ENCODE results near the gene CAPN15. TPM values are rescaled to one million over a fixed set of nuclear protein-coding genes. Genes with fewer than 3 reads are reported as not detected.
A peak's percentile ranks its signal among the peaks of the same experiment; 100 is the strongest.

The CAPN15 gene
- total and polyA plus RNA-seq, 7 experiments from 2014 or later, result 3.2 to 89.8 (median 52.8) TPM

DNA sequence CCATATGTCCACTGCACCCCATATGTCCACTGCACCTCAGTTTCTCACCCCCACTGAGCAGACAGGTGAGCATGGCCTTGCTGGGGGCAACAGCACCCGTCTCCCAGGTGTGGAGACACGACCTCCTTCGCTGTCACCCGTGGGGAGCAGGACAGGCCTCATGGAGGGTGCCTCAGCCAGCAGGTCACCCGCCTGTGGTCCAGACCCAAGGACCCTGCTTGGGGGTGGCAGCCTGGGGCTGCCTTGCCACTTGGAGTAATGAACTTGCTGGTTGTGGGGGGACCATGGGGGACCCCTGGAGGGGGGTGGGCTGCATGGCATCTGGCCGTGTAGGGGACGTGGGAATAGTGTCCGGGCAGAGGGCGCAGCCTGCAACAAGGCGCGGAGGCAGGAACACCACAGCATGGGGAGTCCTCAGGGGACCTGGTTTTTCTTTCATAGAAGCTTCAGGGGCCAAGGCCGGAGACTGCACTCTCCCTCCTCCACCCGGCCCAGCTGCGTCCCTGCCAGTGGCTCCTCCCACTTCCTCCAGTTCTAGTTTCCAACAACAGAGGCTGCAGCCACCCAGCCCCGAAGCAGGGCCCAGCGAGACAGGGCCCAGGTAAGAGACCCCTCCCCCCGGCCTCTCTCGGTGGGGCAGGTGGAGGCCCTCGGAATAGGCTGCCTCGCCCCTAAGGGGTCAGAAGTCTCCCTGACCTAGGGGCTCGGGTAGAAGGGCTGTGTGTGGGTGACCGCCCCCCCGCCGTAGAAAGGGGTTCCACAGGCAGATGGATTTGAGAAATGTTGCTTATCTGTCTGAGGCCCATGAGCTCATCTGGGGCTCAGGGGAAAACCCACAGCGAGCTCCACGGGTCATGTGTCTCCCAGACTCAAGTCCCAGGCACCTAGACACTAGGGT, 39.2 kb downstream of the CAPN15 start, which contains the start of gene NHLRC4:
TSS of gene NHLRC4 (plus strand) at position 531 of the 898 bp plus-strand sequence. CDS start 1,043 bp downstream, outside the sequence.
- H3K27me3 Mint-ChIP-seq, result peaks cover 0 to 8% (median 7%) of the 10 kb centered on the region in 5 donors
- peaks cover 0 to 8% (median 0%) of the 10 kb centered on the region in 11 donors for H3K9me3 Mint-ChIP-seq
- ATAC-seq (peak; percentile 47), DNase-seq (peak in 8 of 9 donors; percentile 19 to 64 (median 52))
- POLR2A ChIA-PET, result interaction anchor here (0.9 to 3.8 kb wide), 4 partner anchors 21 to 117 kb away, joined by 3 to 19 read pairs (median 4); partner anchors contain the start of gene METTL26
- no peaks in the 10 kb centered on the region for H3K36me3 Mint-ChIP-seq
- H3K27ac Mint-ChIP-seq, result peak within 1 kb of the TSS; percentile 54 to 89 (median 83)
- no peaks in the 10 kb centered on the region for H3K9me3 ChIP-seq (ENCODE audit: control insufficient read depth in 2 of 3, low read length in 3 of 3)
- H3K36me3 ChIP-seq (ENCODE audit: control insufficient read depth in 2 of 3, insufficient read depth in 3 of 3, low read length in 3 of 3), result no peaks in the 10 kb centered on the region
- peak within 1 kb of the TSS; percentile 68 to 86 (median 76) for H3K4me3 Mint-ChIP-seq
- H3K27ac ChIP-seq (ENCODE audit: low read depth, low read length), result peak within 1 kb of the TSS; percentile 73
- intact Hi-C loops (cut with micrococcal nuclease), result loop anchor here (5.0 kb wide), 2 partner anchors 71 to 164 kb away; partner anchors contain the start of genes DECR2 (in 1 of the 2) and METTL26 (in 1 of the 2)
- H3K4me3 ChIP-seq (ENCODE audit: low read length), result peak within 1 kb of the TSS; percentile 53
- no peaks in the 10 kb centered on the region for H3K27me3 ChIP-seq (ENCODE audit: control insufficient read depth in 2 of 2, insufficient read depth in 2 of 2, low read length in 2 of 2)
- CTCF ChIA-PET, result interaction anchor here (0.6 to 0.7 kb wide), 2 partner anchors 391 to 960 kb away, joined by 3 read pairs; no protein-coding TSS in a partner anchor
- H3K4me1 Mint-ChIP-seq, result peaks cover 10 to 42% (median 28%) of the 10 kb centered on the region in 7 donors
- peaks cover 13 to 32% of the 10 kb centered on the region in 2 donors for H3K4me1 ChIP-seq (ENCODE audit: control insufficient read depth in 2 of 2, insufficient read depth in 2 of 2, low read length in 2 of 2)

DNA sequence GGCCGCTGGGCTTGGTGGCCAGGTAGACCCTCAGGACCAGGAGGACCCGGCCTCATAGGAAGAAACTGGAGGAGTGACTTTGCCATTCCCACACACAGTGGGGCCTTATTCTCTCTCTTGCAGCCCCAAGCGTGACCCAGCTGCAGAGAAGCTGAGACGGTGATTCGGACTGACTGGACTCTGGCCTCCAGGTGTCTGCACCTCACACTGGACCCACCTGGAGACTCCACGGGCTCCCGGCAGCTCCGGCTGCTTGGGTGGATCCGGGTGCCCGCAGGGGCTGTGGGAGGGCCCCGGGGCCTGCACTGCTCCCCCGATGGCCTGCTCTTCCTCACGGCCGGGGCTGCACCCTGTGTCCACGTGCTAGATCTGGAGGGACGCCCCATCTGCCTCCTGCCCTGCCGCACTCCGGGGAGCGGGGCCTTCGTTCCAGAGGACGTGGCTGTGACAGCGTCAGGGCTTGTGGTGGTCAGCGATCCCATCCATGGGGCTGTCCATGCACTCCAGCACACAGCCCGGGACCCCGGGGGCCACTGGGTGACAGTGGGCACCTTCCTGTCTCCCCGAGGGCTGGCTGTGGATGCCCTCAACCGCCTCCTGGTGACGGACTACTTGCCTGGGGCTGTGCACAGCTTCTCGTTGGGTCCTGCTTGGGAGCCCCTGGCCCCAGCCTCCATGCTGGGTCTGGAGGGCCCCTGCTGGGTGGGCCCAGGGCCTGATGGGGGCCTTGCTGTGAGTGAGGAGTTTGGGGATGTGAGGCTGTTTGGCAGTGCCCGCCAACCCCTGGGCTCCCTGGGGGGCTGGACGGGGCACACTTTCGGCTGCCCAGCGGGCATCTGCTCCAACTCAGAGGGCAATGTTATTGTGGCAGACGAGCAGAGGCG, 40.1 kb downstream of the CAPN15 start:
- intact Hi-C loops (cut with micrococcal nuclease), result loop anchor here (2.0 to 5.0 kb wide), 3 partner anchors 39 to 165 kb away; partner anchors contain the start of genes DECR2 (in 1 of the 2) and METTL26 (in 1 of the 2)
- no peak for DNase-seq
- H3K4me1 ChIP-seq (ENCODE audit: control insufficient read depth in 2 of 2, insufficient read depth in 2 of 2, low read length in 2 of 2), result peaks cover 13 to 32% of the 10 kb centered on the region in 2 donors

DNA sequence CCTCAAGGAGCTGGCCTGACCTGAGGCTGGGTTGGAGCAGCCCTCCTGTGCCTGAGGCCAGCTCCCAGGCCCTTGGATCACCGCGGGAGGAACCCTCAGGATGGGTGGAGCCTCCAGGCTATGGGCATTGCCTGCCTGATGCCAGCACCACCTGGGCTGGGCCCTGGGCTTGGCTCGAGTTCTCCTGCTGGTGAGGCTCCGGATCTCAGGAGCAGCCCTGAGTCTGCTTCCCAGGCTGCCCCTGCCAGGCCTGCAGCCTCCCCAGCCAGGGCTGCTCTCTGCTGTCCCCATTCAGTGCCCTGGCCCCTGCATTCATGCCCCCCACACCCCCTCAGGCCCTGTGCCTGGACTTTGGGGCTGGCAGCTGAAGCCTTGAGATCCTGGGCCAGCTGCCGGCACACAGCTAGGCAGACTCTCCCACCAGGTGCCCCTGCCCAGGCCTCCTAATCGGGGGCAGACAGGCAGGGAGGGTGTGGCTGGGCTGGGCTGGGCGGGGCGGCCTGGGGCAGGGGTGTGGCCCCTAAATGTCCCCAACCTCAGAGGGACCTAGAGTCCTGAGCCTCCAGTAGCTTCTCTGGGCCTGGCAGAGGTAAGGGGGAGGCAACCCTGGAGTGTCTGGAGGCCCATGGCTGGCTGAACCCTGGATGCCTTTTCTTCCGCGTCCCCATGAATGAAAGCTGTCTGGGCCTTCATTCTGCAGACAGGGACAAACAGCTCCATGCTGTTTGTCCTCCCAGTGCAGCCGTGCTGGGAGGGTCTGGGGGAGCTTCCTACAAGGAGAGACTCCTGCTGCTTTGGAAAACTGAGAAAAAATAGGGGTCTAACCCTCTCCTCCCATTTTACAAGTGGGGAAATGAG, 41.1 kb downstream of the CAPN15 start:
- Mint-ChIP-seq H3K4me1 (peaks cover 15 to 39% (median 28%) of the 10 kb centered on the region in 7 donors), H3K27ac (peak overlapping the region in 8 of 9 donors; percentile 81 to 93 (median 88)), H3K4me3 (peak overlapping the region; percentile 75 to 89 (median 85)), H3K9me3 (peaks cover 0 to 4% (median 0%) of the 10 kb centered on the region in 11 donors), H3K27me3 (no peaks in the 10 kb centered on the region), H3K36me3 (no peaks in the 10 kb centered on the region)
- ChIA-PET CTCF (no interaction called here), POLR2A (interaction anchor here (1.0 to 3.8 kb wide), 5 partner anchors 19 to 112 kb away, joined by 4 to 19 read pairs (median 4); partner anchors contain the start of genes METTL26, RHOT2 and STUB1)
- intact Hi-C loops (cut with micrococcal nuclease), result loop anchor here (1.0 to 5.0 kb wide), 4 partner anchors 40 to 166 kb away; partner anchors contain the start of genes CAPN15 (in 1 of the 2), DECR2 (in 1 of the 2) and METTL26 (in 1 of the 2)
- peak overlapping the region; percentile 58 for H3K4me3 ChIP-seq (ENCODE audit: low read length)
- peaks cover 13 to 32% of the 10 kb centered on the region in 2 donors for H3K4me1 ChIP-seq (ENCODE audit: control insufficient read depth in 2 of 2, insufficient read depth in 2 of 2, low read length in 2 of 2)
- H3K27ac ChIP-seq (ENCODE audit: low read depth, low read length), result peak overlapping the region; percentile 89
- peaks cover 0 to 9% (median 0%) of the 10 kb centered on the region in 3 experiments for H3K36me3 ChIP-seq (ENCODE audit: control insufficient read depth in 2 of 3, insufficient read depth in 3 of 3, low read length in 3 of 3)
- ATAC-seq (no peak), DNase-seq (no peak)
- H3K9me3 ChIP-seq (ENCODE audit: control insufficient read depth in 2 of 3, low read length in 3 of 3), result no peaks in the 10 kb centered on the region
- no peaks in the 10 kb centered on the region for H3K27me3 ChIP-seq (ENCODE audit: control insufficient read depth in 2 of 2, insufficient read depth in 2 of 2, low read length in 2 of 2)

More for the DNA sequence above, 40.1 kb downstream of the CAPN15 start:
- H3K4me3 ChIP-seq (ENCODE audit: low read length), result peak overlapping the region; percentile 53
- no peak for ATAC-seq
- H3K27me3 Mint-ChIP-seq, result peaks cover 0 to 3% (median 1%) of the 10 kb centered on the region in 5 donors
- peak overlapping the region; percentile 73 for H3K27ac ChIP-seq (ENCODE audit: low read depth, low read length)
- no peaks in the 10 kb centered on the region for H3K36me3 Mint-ChIP-seq
- H3K4me1 Mint-ChIP-seq, result peaks cover 15 to 40% (median 28%) of the 10 kb centered on the region in 7 donors
- H3K36me3 ChIP-seq (ENCODE audit: control insufficient read depth in 2 of 3, insufficient read depth in 3 of 3, low read length in 3 of 3), result peaks cover 0 to 4% (median 0%) of the 10 kb centered on the region in 3 experiments
- peaks cover 0 to 4% (median 0%) of the 10 kb centered on the region in 11 donors for H3K9me3 Mint-ChIP-seq
- ChIA-PET CTCF (interaction anchor here (0.6 to 0.7 kb wide), 2 partner anchors 392 to 959 kb away, joined by 3 read pairs; no protein-coding TSS in a partner anchor), POLR2A (interaction anchor here (0.9 to 3.8 kb wide), 4 partner anchors 20 to 118 kb away, joined by 3 to 19 read pairs (median 4); partner anchors contain the start of gene METTL26)
- peak overlapping the region; percentile 68 to 86 (median 76) for H3K4me3 Mint-ChIP-seq
- peak overlapping the region; percentile 54 to 89 (median 81) for H3K27ac Mint-ChIP-seq
- H3K9me3 ChIP-seq (ENCODE audit: control insufficient read depth in 2 of 3, low read length in 3 of 3), result no peaks in the 10 kb centered on the region
- no peaks in the 10 kb centered on the region for H3K27me3 ChIP-seq (ENCODE audit: control insufficient read depth in 2 of 2, insufficient read depth in 2 of 2, low read length in 2 of 2)

DNA sequence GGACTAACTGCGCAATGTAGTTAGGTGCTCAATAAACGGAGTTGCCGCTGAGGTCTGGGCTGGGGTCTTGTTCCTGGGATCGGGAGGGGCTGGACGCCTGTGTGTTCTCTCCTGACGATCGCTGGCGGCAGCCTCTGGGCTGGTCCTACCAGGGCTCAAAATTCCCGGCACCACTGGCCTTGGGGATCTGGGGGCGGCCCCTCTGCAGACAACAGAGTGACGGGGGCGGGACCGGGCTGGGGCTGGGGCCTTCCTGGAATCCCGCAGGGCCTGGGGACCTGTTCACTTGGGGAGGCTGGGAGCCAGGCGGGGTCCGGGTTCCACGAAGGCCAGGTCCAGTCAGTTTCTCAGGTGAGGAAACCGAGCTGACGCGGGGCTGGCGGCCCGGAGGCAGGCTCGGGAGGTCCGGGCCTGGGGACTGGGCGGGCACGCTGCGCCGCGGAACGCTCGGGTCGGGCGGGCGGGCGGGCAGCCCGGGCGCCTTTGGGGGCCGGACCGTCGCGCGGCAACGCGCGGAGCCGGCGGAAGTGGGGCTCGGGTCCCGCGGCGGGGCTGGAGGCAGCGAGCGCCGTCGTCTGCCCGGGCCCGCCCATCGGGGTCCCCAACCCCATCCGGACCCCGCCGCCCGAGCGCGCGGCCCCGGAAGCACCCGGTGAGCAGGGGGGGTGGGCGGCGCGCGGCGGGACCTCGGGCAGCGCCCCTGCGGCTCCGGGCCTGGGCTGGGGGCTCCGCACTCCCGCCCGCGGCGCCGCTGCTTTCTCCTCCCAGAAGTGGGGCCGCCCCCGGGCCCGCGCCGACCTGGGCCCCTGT, 42.1 kb downstream of the CAPN15 start, which contains the start of gene PIGQ:
TSS of gene PIGQ (plus strand) at position 524 of the 810 bp plus-strand sequence. CDS start 4,107 bp downstream, outside the sequence.
- DNase-seq, result peak; percentile 47 to 80 (median 62)
- peaks cover 0 to 17% (median 0%) of the 10 kb centered on the region in 3 experiments for H3K36me3 ChIP-seq (ENCODE audit: control insufficient read depth in 2 of 3, insufficient read depth in 3 of 3, low read length in 3 of 3)
- peak; percentile 79 for ATAC-seq
- POLR2A ChIA-PET, result interaction anchor here (1.0 to 3.8 kb wide), 5 partner anchors 18 to 111 kb away, joined by 3 to 19 read pairs (median 4); partner anchors contain the start of genes METTL26, RHOT2, STUB1 and WDR90
- Mint-ChIP-seq H3K36me3 (no peaks in the 10 kb centered on the region), H3K9me3 (peaks cover 0 to 4% (median 0%) of the 10 kb centered on the region in 11 donors), H3K27ac (peak within 1 kb of the TSS; percentile 81 to 96 (median 89)), H3K4me3 (peak within 1 kb of the TSS; percentile 76 to 90 (median 85)), H3K4me1 (peaks cover 15 to 39% (median 28%) of the 10 kb centered on the region in 7 donors), H3K27me3 (no peaks in the 10 kb centered on the region)
- peak within 1 kb of the TSS; percentile 58 for H3K4me3 ChIP-seq (ENCODE audit: low read length)
- intact Hi-C loops (cut with micrococcal nuclease), result loop anchor here (1.0 to 5.0 kb wide), 6 partner anchors 20 to 167 kb away; partner anchors contain the start of genes METTL26 (in 2 of the 2), CAPN15 (in 1 of the 2) and DECR2 (in 1 of the 2)
- CTCF ChIA-PET, result no interaction called here
- H3K27ac ChIP-seq (ENCODE audit: low read depth, low read length), result peak within 1 kb of the TSS; percentile 89
- H3K9me3 ChIP-seq (ENCODE audit: control insufficient read depth in 2 of 3, low read length in 3 of 3), result no peaks in the 10 kb centered on the region
- no peaks in the 10 kb centered on the region for H3K27me3 ChIP-seq (ENCODE audit: control insufficient read depth in 2 of 2, insufficient read depth in 2 of 2, low read length in 2 of 2)
- H3K4me1 ChIP-seq (ENCODE audit: control insufficient read depth in 2 of 2, insufficient read depth in 2 of 2, low read length in 2 of 2), result peaks cover 13 to 32% of the 10 kb centered on the region in 2 donors

Data from naive thymus-derived CD4-positive, alpha-beta T cell (primary cell).